ENCODE measurements around the gene TNC.

Gene TNC

GRCh38 chr9:115002371-115003120 lies 115.4 kb downstream of the TNC start:
- H4K8ac ChIP-seq (ENCODE audit: low read depth, low read length), result no peak overlapping the region
- no peaks in the 10 kb centered on the region for H3K79me1 ChIP-seq (ENCODE audit: low read length)
- H2BK120ac ChIP-seq (ENCODE audit: low read depth, low read length), result no peak overlapping the region
- H2BK5ac ChIP-seq (ENCODE audit: low read length), result no peak overlapping the region
- H3K4me2 ChIP-seq (ENCODE audit: low read length), result no peak overlapping the region
- no peak overlapping the region for H3K18ac ChIP-seq (ENCODE audit: low read length)
- no peak for DNase-seq
- no peaks in the 10 kb centered on the region for H3K36me3 ChIP-seq (ENCODE audit: control insufficient read depth, insufficient read depth, low read length)
- no peak overlapping the region for H3K9ac ChIP-seq (ENCODE audit: low read length)
- no peak overlapping the region for H3K4me3 ChIP-seq (ENCODE audit: low read length)
- no peaks in the 10 kb centered on the region for H3K27me3 ChIP-seq (ENCODE audit: insufficient read depth, low read length, poor library complexity)
- H3K23ac ChIP-seq (ENCODE audit: low read length), result no peak overlapping the region
- H2AK5ac ChIP-seq (ENCODE audit: low read length), result no peak overlapping the region
- no peak overlapping the region for H3K27ac ChIP-seq (ENCODE audit: low read depth, low read length)
- no peak overlapping the region for H3K4ac ChIP-seq (ENCODE audit: low read depth, low read length)
- H4K5ac ChIP-seq (ENCODE audit: low read length), result no peak overlapping the region
- no peak overlapping the region for H2BK15ac ChIP-seq (replicated peaks; ENCODE audit: low read depth)
- no peaks in the 10 kb centered on the region for H3K79me2 ChIP-seq (ENCODE audit: control insufficient read depth, insufficient read depth, low read length)
- H3K56ac ChIP-seq (ENCODE audit: low read length), result no peak overlapping the region
- no CpG with 5 or more reads among the region's 8 CpGs for WGBS (ENCODE audit: extremely low coverage, insufficient coverage, low lambda C conversion rate)
- H3K4me1 ChIP-seq (ENCODE audit: control insufficient read depth, low read depth, low read length), result no peaks in the 10 kb centered on the region

DNA sequence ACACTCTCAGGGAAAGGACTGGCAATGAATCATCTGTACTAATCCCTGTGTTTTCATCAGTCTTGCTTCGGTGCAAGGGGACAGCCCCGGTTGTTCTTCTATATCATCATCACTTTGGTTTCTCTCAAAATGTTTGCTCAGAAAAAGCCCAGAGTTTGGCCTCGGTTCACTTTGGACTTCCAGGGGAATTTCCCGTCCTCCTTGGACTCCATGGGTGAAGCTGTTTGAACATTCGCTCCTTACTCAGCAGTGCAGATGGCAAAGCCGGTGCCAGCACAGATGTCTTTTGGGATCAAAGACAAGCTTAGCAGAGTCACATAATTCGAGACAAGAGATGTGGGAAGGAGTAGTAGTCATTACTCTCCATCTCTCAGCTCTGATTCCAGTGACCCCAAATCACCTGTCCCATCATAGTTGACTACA lies 117.7 kb downstream of the TNC start:
- H3K27me3 ChIP-seq (ENCODE audit: insufficient read depth, low read length, poor library complexity), result no peaks in the 10 kb centered on the region
- H3K79me1 ChIP-seq (ENCODE audit: low read length), result no peaks in the 10 kb centered on the region
- no peak overlapping the region for H2BK15ac ChIP-seq (replicated peaks; ENCODE audit: low read depth)
- H2BK120ac ChIP-seq (ENCODE audit: low read depth, low read length), result no peak overlapping the region
- H3K36me3 ChIP-seq (ENCODE audit: control insufficient read depth, insufficient read depth, low read length), result no peaks in the 10 kb centered on the region
- H3K4me2 ChIP-seq (ENCODE audit: low read length), result no peak overlapping the region
- DNase-seq, result no peak
- no peak overlapping the region for H3K4ac ChIP-seq (ENCODE audit: low read depth, low read length)
- H3K56ac ChIP-seq (ENCODE audit: low read length), result no peak overlapping the region
- H3K27ac ChIP-seq (ENCODE audit: low read depth, low read length), result no peak overlapping the region
- H4K5ac ChIP-seq (ENCODE audit: low read length), result no peak overlapping the region
- no peak overlapping the region for H4K8ac ChIP-seq (ENCODE audit: low read depth, low read length)
- no peak overlapping the region for H3K18ac ChIP-seq (ENCODE audit: low read length)
- H3K23ac ChIP-seq (ENCODE audit: low read length), result no peak overlapping the region
- no peak overlapping the region for H3K4me3 ChIP-seq (ENCODE audit: low read length)
- H3K79me2 ChIP-seq (ENCODE audit: control insufficient read depth, insufficient read depth, low read length), result no peaks in the 10 kb centered on the region
- H3K9ac ChIP-seq (ENCODE audit: low read length), result no peak overlapping the region
- H3K4me1 ChIP-seq (ENCODE audit: control insufficient read depth, low read depth, low read length), result no peaks in the 10 kb centered on the region
- no CpG with 5 or more reads among the region's 7 CpGs for WGBS (ENCODE audit: extremely low coverage, insufficient coverage, low lambda C conversion rate)
- no peak overlapping the region for H2AK5ac ChIP-seq (ENCODE audit: low read length)
- H2BK5ac ChIP-seq (ENCODE audit: low read length), result no peak overlapping the region

DNA sequence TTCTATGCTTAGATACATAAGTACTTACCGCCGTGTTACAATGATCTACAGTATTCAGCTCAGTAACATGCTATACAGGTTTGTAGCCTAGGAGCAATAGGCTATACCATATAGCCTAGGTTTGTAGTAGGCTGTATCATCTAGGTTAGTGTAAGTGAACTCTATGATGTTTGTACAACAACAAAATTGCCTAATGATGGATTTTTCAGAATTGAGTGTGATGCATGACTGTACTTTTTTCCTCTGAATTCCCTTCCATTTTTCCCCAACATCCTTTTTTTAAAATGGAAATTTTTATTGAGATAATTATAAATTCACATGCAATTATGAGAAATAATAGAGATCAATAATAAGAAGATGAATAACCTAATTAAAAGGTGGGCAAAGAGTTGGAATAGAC lies 119.6 kb downstream of the TNC start:
- Histone ChIP-seq H3K4me1 (ENCODE audit: control insufficient read depth, low read depth, low read length) (no peaks in the 10 kb centered on the region), H3K18ac (ENCODE audit: low read length) (no peak overlapping the region), H4K8ac (ENCODE audit: low read depth, low read length) (no peak overlapping the region), H3K36me3 (ENCODE audit: control insufficient read depth, insufficient read depth, low read length) (no peaks in the 10 kb centered on the region), H3K23ac (ENCODE audit: low read length) (no peak overlapping the region), H2BK15ac (replicated peaks; ENCODE audit: low read depth) (no peak overlapping the region), H3K79me2 (ENCODE audit: control insufficient read depth, insufficient read depth, low read length) (no peaks in the 10 kb centered on the region), H3K4ac (ENCODE audit: low read depth, low read length) (no peak overlapping the region), H3K9ac (ENCODE audit: low read length) (no peak overlapping the region), H4K5ac (ENCODE audit: low read length) (no peak overlapping the region), H3K27ac (ENCODE audit: low read depth, low read length) (no peak overlapping the region), H2BK120ac (ENCODE audit: low read depth, low read length) (no peak overlapping the region), H3K79me1 (ENCODE audit: low read length) (no peaks in the 10 kb centered on the region), H3K27me3 (ENCODE audit: insufficient read depth, low read length, poor library complexity) (no peaks in the 10 kb centered on the region), H2BK5ac (ENCODE audit: low read length) (no peak overlapping the region), H3K56ac (ENCODE audit: low read length) (no peak overlapping the region), H3K4me2 (ENCODE audit: low read length) (no peak overlapping the region), H3K4me3 (ENCODE audit: low read length) (no peak overlapping the region), H2AK5ac (ENCODE audit: low read length) (no peak overlapping the region)
- no peak for DNase-seq
- WGBS (ENCODE audit: extremely low coverage, insufficient coverage, low lambda C conversion rate), result no CpG with 5 or more reads among the region's 2 CpGs

- Histone ChIP-seq H3K79me2 (ENCODE audit: control insufficient read depth, insufficient read depth, low read length) (no peaks in the 10 kb centered on the region), H4K8ac (ENCODE audit: low read depth, low read length) (no peak overlapping the region), H3K27ac (ENCODE audit: low read depth, low read length) (no peak overlapping the region), H3K56ac (ENCODE audit: low read length) (no peak overlapping the region), H3K4me3 (ENCODE audit: low read length) (no peak overlapping the region), H4K5ac (ENCODE audit: low read length) (no peak overlapping the region), H3K4me2 (ENCODE audit: low read length) (no peak overlapping the region), H3K23ac (ENCODE audit: low read length) (no peak overlapping the region), H3K18ac (ENCODE audit: low read length) (no peak overlapping the region), H3K79me1 (ENCODE audit: low read length) (no peaks in the 10 kb centered on the region), H3K9ac (ENCODE audit: low read length) (no peak overlapping the region), H2BK15ac (replicated peaks; ENCODE audit: low read depth) (no peak overlapping the region), H2BK120ac (ENCODE audit: low read depth, low read length) (no peak overlapping the region), H2AK5ac (ENCODE audit: low read length) (no peak overlapping the region), H2BK5ac (ENCODE audit: low read length) (no peak overlapping the region), H3K4me1 (ENCODE audit: control insufficient read depth, low read depth, low read length) (no peaks in the 10 kb centered on the region), H3K4ac (ENCODE audit: low read depth, low read length) (no peak overlapping the region), H3K27me3 (ENCODE audit: insufficient read depth, low read length, poor library complexity) (no peaks in the 10 kb centered on the region), H3K36me3 (ENCODE audit: control insufficient read depth, insufficient read depth, low read length) (no peaks in the 10 kb centered on the region)
- no CpG with 5 or more reads among the region's 10 CpGs for WGBS (ENCODE audit: extremely low coverage, insufficient coverage, low lambda C conversion rate)
- DNase-seq, result no peak
Measured at GRCh38 chr9:114995681-114996221, 122.2 kb downstream of the TNC start.

GRCh38 chr9:114994768-114995167 lies 123.2 kb downstream of the TNC start:
- no peak for DNase-seq
- H3K27me3 ChIP-seq (ENCODE audit: insufficient read depth, low read length, poor library complexity), result no peaks in the 10 kb centered on the region
- H2BK120ac ChIP-seq (ENCODE audit: low read depth, low read length), result no peak overlapping the region
- H2AK5ac ChIP-seq (ENCODE audit: low read length), result no peak overlapping the region
- H2BK5ac ChIP-seq (ENCODE audit: low read length), result no peak overlapping the region
- H3K9ac ChIP-seq (ENCODE audit: low read length), result no peak overlapping the region
- H3K18ac ChIP-seq (ENCODE audit: low read length), result no peak overlapping the region
- no peak overlapping the region for H4K5ac ChIP-seq (ENCODE audit: low read length)
- no peaks in the 10 kb centered on the region for H3K4me1 ChIP-seq (ENCODE audit: control insufficient read depth, low read depth, low read length)
- no peak overlapping the region for H3K4me3 ChIP-seq (ENCODE audit: low read length)
- H3K56ac ChIP-seq (ENCODE audit: low read length), result no peak overlapping the region
- no peak overlapping the region for H3K23ac ChIP-seq (ENCODE audit: low read length)
- no peak overlapping the region for H3K4me2 ChIP-seq (ENCODE audit: low read length)
- no peak overlapping the region for H4K8ac ChIP-seq (ENCODE audit: low read depth, low read length)
- no peaks in the 10 kb centered on the region for H3K79me1 ChIP-seq (ENCODE audit: low read length)
- no peak overlapping the region for H3K4ac ChIP-seq (ENCODE audit: low read depth, low read length)
- no peak overlapping the region for H3K27ac ChIP-seq (ENCODE audit: low read depth, low read length)
- no peaks in the 10 kb centered on the region for H3K79me2 ChIP-seq (ENCODE audit: control insufficient read depth, insufficient read depth, low read length)
- no peaks in the 10 kb centered on the region for H3K36me3 ChIP-seq (ENCODE audit: control insufficient read depth, insufficient read depth, low read length)
- H2BK15ac ChIP-seq (replicated peaks; ENCODE audit: low read depth), result no peak overlapping the region

GRCh38 chr9:114991861-114992260 lies 126.1 kb downstream of the TNC start:
- Histone ChIP-seq H3K4me2 (ENCODE audit: low read length) (no peak overlapping the region), H2AK5ac (ENCODE audit: low read length) (no peak overlapping the region), H2BK15ac (replicated peaks; ENCODE audit: low read depth) (no peak overlapping the region), H4K8ac (ENCODE audit: low read depth, low read length) (no peak overlapping the region), H3K36me3 (ENCODE audit: control insufficient read depth, insufficient read depth, low read length) (no peaks in the 10 kb centered on the region), H3K79me2 (ENCODE audit: control insufficient read depth, insufficient read depth, low read length) (no peaks in the 10 kb centered on the region), H3K27ac (ENCODE audit: low read depth, low read length) (no peak overlapping the region), H3K27me3 (ENCODE audit: insufficient read depth, low read length, poor library complexity) (no peaks in the 10 kb centered on the region), H2BK5ac (ENCODE audit: low read length) (no peak overlapping the region), H3K56ac (ENCODE audit: low read length) (no peak overlapping the region), H4K5ac (ENCODE audit: low read length) (no peak overlapping the region), H3K23ac (ENCODE audit: low read length) (no peak overlapping the region), H2BK120ac (ENCODE audit: low read depth, low read length) (no peak overlapping the region), H3K4ac (ENCODE audit: low read depth, low read length) (no peak overlapping the region), H3K4me1 (ENCODE audit: control insufficient read depth, low read depth, low read length) (no peaks in the 10 kb centered on the region), H3K4me3 (ENCODE audit: low read length) (no peak overlapping the region), H3K79me1 (ENCODE audit: low read length) (no peaks in the 10 kb centered on the region), H3K18ac (ENCODE audit: low read length) (no peak overlapping the region), H3K9ac (ENCODE audit: low read length) (no peak overlapping the region)
- WGBS (ENCODE audit: extremely low coverage, insufficient coverage, low lambda C conversion rate), result no CpG with 5 or more reads among the region's 7 CpGs
- DNase-seq, result no peak
